Brain pericyte (primary cell): ENCODE data around the gene ASB8.
"Not testable (repeated sequence)": the region's sequence is repeated elsewhere in the genome, so short reads cannot be mapped to it uniquely, and the experiment has no call there.

Experiments used
- DNase-seq: peaks from one replicate; pipeline ENCODE4 v3.0.0-alpha.2; 2012; ENCODE audit warnings: low read depth, low spot score

Gene ASB8

GRCh38 chr12:48183091-48183875 lies 26.0 kb upstream of the ASB8 start, which contains the start of gene CCDC184:
Gene CCDC184 (plus strand): TSS chr12:48183644. CDS start chr12:48184123, 479 bp downstream.
- no peak for DNase-seq

- DNase-seq: no peak
Measured at GRCh38 chr12:48182631-48183030, 25.3 kb upstream of the ASB8 start.

GRCh38 chr12:48180857-48181495 lies 23.7 kb upstream of the ASB8 start:
- no peak for DNase-seq

- DNase-seq: no peak
Measured at GRCh38 chr12:48180424-48180823, 23.1 kb upstream of the ASB8 start.

GRCh38 chr12:48179466-48179865 lies 22.2 kb upstream of the ASB8 start:
- DNase-seq: no peak

- no peak for DNase-seq
Measured at GRCh38 chr12:48177982-48178381, 20.7 kb upstream of the ASB8 start.

GRCh38 chr12:48176417-48176751 lies 19.1 kb upstream of the ASB8 start:
- no peak for DNase-seq

- DNase-seq: no peak
Measured at GRCh38 chr12:48175613-48176416, 18.5 kb upstream of the ASB8 start.

- DNase-seq: no peak
Measured at GRCh38 chr12:48169011-48169410, 11.7 kb upstream of the ASB8 start.

- no peak for DNase-seq
Measured at GRCh38 chr12:48165089-48165981, 8.0 kb upstream of the ASB8 start.

GRCh38 chr12:48164451-48164850 lies 7.1 kb upstream of the ASB8 start:
- no peak for DNase-seq

- DNase-seq: no peak
Measured at GRCh38 chr12:48163150-48163747, 5.9 kb upstream of the ASB8 start.

- no peak for DNase-seq
Measured at GRCh38 chr12:48160807-48161206, 3.5 kb upstream of the ASB8 start.

- no peak for DNase-seq
Measured at GRCh38 chr12:48160046-48160445, 2.7 kb upstream of the ASB8 start.

- DNase-seq: no peak
Measured at GRCh38 chr12:48157889-48158370, 615 bp upstream of the ASB8 start.

- no peak for DNase-seq
Measured at GRCh38 chr12:48156652-48157017, 680 bp downstream of the ASB8 start.

- DNase-seq: not testable (repeated sequence)
Measured at GRCh38 chr12:48155786-48156185, 1.5 kb downstream of the ASB8 start.

- DNase-seq: no peak
Measured at GRCh38 chr12:48151103-48151771, 6.1 kb downstream of the ASB8 start.

GRCh38 chr12:48145981-48146380 lies 11.3 kb downstream of the ASB8 start:
- no peak for DNase-seq

- no peak for DNase-seq
Measured at GRCh38 chr12:48143898-48144297, 13.4 kb downstream of the ASB8 start.
